GM12892 (cell line): Measurements from ENCODE around the gene CLEC2B.

Source experiments
- POLR2A ChIP-seq: IDR thresholded peaks from 2 replicates; pipeline ENCODE4 v1.6.1; 2011; ENCODE audit warnings: low read depth, low read length, control low read depth
- POLR2AphosphoS5 ChIP-seq: IDR thresholded peaks from 2 replicates; pipeline ENCODE4 v1.6.1; 2011; ENCODE audit warnings: low read depth, low read length, control low read depth
- TAF1 ChIP-seq: IDR thresholded peaks from 2 replicates; pipeline ENCODE4 v1.6.1; 2011; ENCODE audit warnings: low read depth, mild to moderate bottlenecking, control low read depth, low read length, borderline replicate concordance

DNA sequence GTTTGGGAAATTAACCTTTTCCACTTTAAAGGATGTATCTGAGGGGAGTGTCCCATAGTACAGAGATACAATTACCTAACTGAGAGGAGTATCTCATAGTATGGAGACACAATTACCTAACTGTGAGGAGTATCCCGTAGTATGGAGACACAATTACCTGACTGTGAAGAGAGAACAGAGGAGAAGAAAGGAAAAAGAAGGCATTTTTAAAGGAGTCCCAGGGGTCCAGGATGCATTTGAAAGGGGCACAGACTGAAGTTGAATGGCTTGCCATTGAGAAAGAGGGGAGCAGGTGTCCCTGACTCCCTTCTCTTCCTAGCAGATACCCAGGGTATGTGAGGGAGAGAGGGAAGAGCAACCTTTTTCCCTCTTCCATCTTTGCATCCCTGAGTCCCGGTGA is 30.1 kb upstream of the CLEC2B start:
- TF ChIP-seq POLR2AphosphoS5 (no peak), POLR2A (no peak), TAF1 (no peak)
